ENCODE results near the gene DMAC2. TPM values are rescaled to one million over a fixed set of nuclear protein-coding genes. Genes with fewer than 3 reads are reported as not detected.

The DMAC2 gene
- polyA plus RNA-seq, 1 of the 3 experiments (the other 2 are of a cell fraction), result 71.4 TPM

GRCh38 chr19:41403181-41403970 is 36.3 kb downstream of the DMAC2 start:
- Histone ChIP-seq H3K9me3 (no peaks in the 10 kb centered on the region), H3K27ac (ENCODE audit: low read depth in 2 of 2, low read length in 1 of 2) (no peak overlapping the region), H3K9ac (no peak overlapping the region), H3K79me2 (ENCODE audit: insufficient read depth) (peaks cover 17% of the 10 kb centered on the region), H3F3A (replicated peaks; ENCODE audit: insufficient read depth) (no peaks in the 10 kb centered on the region), H3K36me3 (replicated peaks in 1 of 2; ENCODE audit: control insufficient read depth in 1 of 2, insufficient read depth in 2 of 2, low read length in 1 of 2) (no peaks in the 10 kb centered on the region), H3K9me2 (no peaks in the 10 kb centered on the region), H3K4me3 (ENCODE audit: low read depth in 2 of 2, low read length in 1 of 2) (no peak overlapping the region), H2AFZ (ENCODE audit: low read depth) (no peak overlapping the region), H3K4me1 (ENCODE audit: control insufficient read depth in 1 of 2, insufficient read depth in 2 of 2, low read depth in 1 of 2, low read length in 1 of 2) (peaks cover 5 to 9% of the 10 kb centered on the region in 2 experiments; a peak in 2 of 4 replicates), H3K4me2 (no peak overlapping the region), H3K27me3 (ENCODE audit: insufficient read depth) (no peaks in the 10 kb centered on the region), H4K20me1 (ENCODE audit: insufficient read depth) (no peaks in the 10 kb centered on the region)
- no peak for DNase-seq
- WGBS (ENCODE audit: low lambda C conversion rate), result 90% methylated on average over 8 of the region's 12 CpGs
- ChIA-PET CTCF (interaction anchor here (0.5 to 1.5 kb wide), 4 partner anchors 51 to 453 kb away, joined by 3 to 5 read pairs (median 4); no protein-coding TSS in a partner anchor), POLR2A (no interaction called here)
- TF ChIP-seq IRF3 (IDR thresholded peaks at IDR 0.05; ENCODE audit: low read depth, low read length) (no peak), FOXJ3 (CRISPR knock-in tag; IDR thresholded peaks at IDR 0.05) (no peak), EP300 (IDR thresholded peaks at IDR 0.05; ENCODE audit: borderline replicate concordance in 1 of 2, low read depth in 1 of 2, low read length in 1 of 2) (no peak), TEAD4 (IDR thresholded peaks at IDR 0.05; ENCODE audit: borderline replicate concordance, insufficient read depth) (no peak), FOSL2 (IDR thresholded peaks at IDR 0.05; ENCODE audit: borderline replicate concordance, low read depth) (no peak), EZH2phosphoT487 (IDR thresholded peaks at IDR 0.05; ENCODE audit: borderline replicate concordance, low read depth) (no peak), RCOR1 (IDR thresholded peaks at IDR 0.05; ENCODE audit: low read length) (no peak), GATA2 (CRISPR knock-in tag; IDR thresholded peaks at IDR 0.05) (no peak), YY1 (IDR thresholded peaks at IDR 0.05; ENCODE audit: low read depth) (no peak), TCF12 (IDR thresholded peaks at IDR 0.05) (no peak)
- TF ChIP-seq, protein P1, sequence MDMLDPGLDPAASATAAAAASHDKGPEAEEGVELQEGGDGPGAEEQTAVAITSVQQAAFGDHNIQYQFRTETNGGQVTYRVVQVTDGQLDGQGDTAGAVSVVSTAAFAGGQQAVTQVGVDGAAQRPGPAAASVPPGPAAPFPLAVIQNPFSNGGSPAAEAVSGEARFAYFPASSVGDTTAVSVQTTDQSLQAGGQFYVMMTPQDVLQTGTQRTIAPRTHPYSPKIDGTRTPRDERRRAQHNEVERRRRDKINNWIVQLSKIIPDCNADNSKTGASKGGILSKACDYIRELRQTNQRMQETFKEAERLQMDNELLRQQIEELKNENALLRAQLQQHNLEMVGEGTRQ (IDR thresholded peaks at IDR 0.05; ENCODE audit: borderline replicate concordance, low read depth, low read length), result no peak
- TF ChIP-seq, protein P2, sequence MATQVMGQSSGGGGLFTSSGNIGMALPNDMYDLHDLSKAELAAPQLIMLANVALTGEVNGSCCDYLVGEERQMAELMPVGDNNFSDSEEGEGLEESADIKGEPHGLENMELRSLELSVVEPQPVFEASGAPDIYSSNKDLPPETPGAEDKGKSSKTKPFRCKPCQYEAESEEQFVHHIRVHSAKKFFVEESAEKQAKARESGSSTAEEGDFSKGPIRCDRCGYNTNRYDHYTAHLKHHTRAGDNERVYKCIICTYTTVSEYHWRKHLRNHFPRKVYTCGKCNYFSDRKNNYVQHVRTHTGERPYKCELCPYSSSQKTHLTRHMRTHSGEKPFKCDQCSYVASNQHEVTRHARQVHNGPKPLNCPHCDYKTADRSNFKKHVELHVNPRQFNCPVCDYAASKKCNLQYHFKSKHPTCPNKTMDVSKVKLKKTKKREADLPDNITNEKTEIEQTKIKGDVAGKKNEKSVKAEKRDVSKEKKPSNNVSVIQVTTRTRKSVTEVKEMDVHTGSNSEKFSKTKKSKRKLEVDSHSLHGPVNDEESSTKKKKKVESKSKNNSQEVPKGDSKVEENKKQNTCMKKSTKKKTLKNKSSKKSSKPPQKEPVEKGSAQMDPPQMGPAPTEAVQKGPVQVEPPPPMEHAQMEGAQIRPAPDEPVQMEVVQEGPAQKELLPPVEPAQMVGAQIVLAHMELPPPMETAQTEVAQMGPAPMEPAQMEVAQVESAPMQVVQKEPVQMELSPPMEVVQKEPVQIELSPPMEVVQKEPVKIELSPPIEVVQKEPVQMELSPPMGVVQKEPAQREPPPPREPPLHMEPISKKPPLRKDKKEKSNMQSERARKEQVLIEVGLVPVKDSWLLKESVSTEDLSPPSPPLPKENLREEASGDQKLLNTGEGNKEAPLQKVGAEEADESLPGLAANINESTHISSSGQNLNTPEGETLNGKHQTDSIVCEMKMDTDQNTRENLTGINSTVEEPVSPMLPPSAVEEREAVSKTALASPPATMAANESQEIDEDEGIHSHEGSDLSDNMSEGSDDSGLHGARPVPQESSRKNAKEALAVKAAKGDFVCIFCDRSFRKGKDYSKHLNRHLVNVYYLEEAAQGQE (IDR thresholded peaks at IDR 0.05; ENCODE audit: low read depth, low read length), result no peak
